HL-60 (cell line): ENCODE results near the gene SGCB.

Source experiments
- DNase-seq, 2 experiments: peaks; one replicate each; pipeline ENCODE4 v3.0.0-alpha.2; 2010 to 2020; ENCODE audit warnings: low read depth in 1 of 2, low spot score in 1 of 2
- H3K27ac ChIP-seq: fragments of 250-450 bp; sonication (Bioruptor Pico); replicated peaks from 2 replicates; pipeline ENCODE4 v1.5.1; 2020; ENCODE audit warnings: mild to moderate bottlenecking, moderate library complexity
- H3K27me3 ChIP-seq: fragments of 250-450 bp; sonication (Bioruptor Pico); 2 replicates; pipeline ENCODE4 v1.5.1; 2021; ENCODE audit warnings: mild to moderate bottlenecking, moderate library complexity; ENCODE audit not compliant: insufficient read depth, poor library complexity, severe bottlenecking
- H3K4me3 ChIP-seq: replicated peaks from 2 replicates; pipeline ENCODE4 v1.5.1; 2011; ENCODE audit warnings: mild to moderate bottlenecking, control low read depth, low read length; ENCODE audit not compliant: insufficient read depth
- GABPA ChIP-seq: IDR thresholded peaks from 2 replicates; pipeline ENCODE4 v1.6.1; 2012; ENCODE audit warnings: low read depth
- POLR2AphosphoS5 ChIP-seq: IDR thresholded peaks from 2 replicates; pipeline ENCODE4 v1.6.1; 2012; ENCODE audit warnings: low read depth
- SPI1 ChIP-seq: IDR thresholded peaks from 2 replicates; pipeline ENCODE4 v1.6.1; 2012; ENCODE audit warnings: low read depth, mild to moderate bottlenecking, borderline replicate concordance
- TF ChIP-seq, protein P1 (sequence below): IDR thresholded peaks from one replicate; pipeline ENCODE4 v1.5.1; 2011; ENCODE audit warnings: low read length, control low read depth, inconsistent platforms; ENCODE audit not compliant: insufficient read depth
- TF ChIP-seq, protein P2 (sequence below): IDR thresholded peaks from 2 replicates; pipeline ENCODE4 v1.6.1; 2012; ENCODE audit warnings: low read depth; ENCODE audit not compliant: insufficient replicate concordance

Gene SGCB

DNA sequence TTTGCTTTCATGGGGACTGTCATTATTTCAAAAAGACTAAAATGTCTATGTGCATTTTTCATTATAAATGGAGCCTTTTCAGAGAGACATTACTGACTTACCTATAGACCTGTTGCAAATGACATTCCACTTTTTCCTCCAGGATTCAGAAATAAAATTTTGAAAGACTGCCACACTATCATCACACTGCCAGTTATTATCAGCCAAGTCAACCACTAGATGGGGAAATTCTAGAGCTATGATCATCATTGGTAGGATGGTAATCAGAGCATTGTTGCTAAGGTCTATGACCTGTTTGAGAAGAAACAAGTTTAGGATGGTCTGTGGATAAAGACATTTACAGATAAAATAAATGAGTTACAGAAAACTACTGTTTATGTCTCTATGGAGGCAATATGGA, 40.5 kb downstream of the SGCB start:
- DNase-seq: no peak
- no peaks in the 10 kb centered on the region for H3K27me3 ChIP-seq
- no peak overlapping the region for H3K27ac ChIP-seq
- TF ChIP-seq POLR2AphosphoS5: no peak
- H3K4me3 ChIP-seq: no peak overlapping the region

DNA sequence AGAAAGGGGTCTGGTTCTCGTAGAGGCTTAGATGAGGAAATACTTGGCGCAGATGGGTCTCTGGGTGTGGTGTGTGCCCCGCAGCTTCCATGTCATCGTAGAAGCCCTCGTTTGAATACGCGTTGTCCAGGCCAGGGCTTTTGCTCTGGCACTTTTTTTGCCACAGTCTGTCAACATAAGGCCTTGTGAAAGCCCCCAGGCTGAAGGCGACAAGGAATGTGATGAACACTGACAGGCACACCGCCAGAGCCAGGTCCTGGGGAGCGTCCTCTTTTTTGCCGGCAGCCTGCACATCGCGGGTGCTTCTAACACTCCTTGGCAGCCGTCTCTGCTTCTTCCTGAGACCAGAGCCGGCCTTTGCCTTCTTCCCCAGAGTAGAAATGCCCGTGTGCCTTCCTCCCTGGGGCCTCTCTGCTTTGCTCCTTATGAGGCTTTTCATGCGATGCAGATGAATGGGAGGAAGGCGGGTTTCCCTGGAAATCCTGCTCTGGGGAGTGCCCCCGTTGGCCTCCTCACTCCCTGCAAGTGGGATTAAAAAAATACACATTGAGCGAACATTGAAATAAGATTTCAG, 42.4 kb downstream of the SGCB start:
- Histone ChIP-seq H3K27me3 (no peaks in the 10 kb centered on the region), H3K27ac (no peak overlapping the region), H3K4me3 (no peak overlapping the region)
- no peak for TF ChIP-seq GABPA
- TF ChIP-seq, protein P1, sequence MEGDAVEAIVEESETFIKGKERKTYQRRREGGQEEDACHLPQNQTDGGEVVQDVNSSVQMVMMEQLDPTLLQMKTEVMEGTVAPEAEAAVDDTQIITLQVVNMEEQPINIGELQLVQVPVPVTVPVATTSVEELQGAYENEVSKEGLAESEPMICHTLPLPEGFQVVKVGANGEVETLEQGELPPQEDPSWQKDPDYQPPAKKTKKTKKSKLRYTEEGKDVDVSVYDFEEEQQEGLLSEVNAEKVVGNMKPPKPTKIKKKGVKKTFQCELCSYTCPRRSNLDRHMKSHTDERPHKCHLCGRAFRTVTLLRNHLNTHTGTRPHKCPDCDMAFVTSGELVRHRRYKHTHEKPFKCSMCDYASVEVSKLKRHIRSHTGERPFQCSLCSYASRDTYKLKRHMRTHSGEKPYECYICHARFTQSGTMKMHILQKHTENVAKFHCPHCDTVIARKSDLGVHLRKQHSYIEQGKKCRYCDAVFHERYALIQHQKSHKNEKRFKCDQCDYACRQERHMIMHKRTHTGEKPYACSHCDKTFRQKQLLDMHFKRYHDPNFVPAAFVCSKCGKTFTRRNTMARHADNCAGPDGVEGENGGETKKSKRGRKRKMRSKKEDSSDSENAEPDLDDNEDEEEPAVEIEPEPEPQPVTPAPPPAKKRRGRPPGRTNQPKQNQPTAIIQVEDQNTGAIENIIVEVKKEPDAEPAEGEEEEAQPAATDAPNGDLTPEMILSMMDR: no peak
- no peak for TF ChIP-seq POLR2AphosphoS5
- TF ChIP-seq, protein P2, sequence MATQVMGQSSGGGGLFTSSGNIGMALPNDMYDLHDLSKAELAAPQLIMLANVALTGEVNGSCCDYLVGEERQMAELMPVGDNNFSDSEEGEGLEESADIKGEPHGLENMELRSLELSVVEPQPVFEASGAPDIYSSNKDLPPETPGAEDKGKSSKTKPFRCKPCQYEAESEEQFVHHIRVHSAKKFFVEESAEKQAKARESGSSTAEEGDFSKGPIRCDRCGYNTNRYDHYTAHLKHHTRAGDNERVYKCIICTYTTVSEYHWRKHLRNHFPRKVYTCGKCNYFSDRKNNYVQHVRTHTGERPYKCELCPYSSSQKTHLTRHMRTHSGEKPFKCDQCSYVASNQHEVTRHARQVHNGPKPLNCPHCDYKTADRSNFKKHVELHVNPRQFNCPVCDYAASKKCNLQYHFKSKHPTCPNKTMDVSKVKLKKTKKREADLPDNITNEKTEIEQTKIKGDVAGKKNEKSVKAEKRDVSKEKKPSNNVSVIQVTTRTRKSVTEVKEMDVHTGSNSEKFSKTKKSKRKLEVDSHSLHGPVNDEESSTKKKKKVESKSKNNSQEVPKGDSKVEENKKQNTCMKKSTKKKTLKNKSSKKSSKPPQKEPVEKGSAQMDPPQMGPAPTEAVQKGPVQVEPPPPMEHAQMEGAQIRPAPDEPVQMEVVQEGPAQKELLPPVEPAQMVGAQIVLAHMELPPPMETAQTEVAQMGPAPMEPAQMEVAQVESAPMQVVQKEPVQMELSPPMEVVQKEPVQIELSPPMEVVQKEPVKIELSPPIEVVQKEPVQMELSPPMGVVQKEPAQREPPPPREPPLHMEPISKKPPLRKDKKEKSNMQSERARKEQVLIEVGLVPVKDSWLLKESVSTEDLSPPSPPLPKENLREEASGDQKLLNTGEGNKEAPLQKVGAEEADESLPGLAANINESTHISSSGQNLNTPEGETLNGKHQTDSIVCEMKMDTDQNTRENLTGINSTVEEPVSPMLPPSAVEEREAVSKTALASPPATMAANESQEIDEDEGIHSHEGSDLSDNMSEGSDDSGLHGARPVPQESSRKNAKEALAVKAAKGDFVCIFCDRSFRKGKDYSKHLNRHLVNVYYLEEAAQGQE: no peak
- TF ChIP-seq SPI1: no peak
- DNase-seq: no peak
